IMR-90 (cell line): ENCODE data around the gene HTT-AS. TPM values are rescaled to one million over a fixed set of nuclear protein-coding genes. Genes with fewer than 3 reads are reported as not detected.

ENCODE experiments used
- ATAC-seq: fragments of 200-7000 bp; cut with Tn5 transposase; 2 replicates; pipeline ENCODE4 v1.9.1; 2020; ENCODE audit warnings: low read depth, mild to moderate bottlenecking, moderate library complexity
- BruUV-seq: library from RNA; stranded (reverse); fragments of 400-500 nt; replicated peaks from 2 replicates; lab custom pipeline; 2021; lab: Mats Ljungman, UMichigan
- CTCF ChIA-PET: fragments of 300-600 bp; formaldehyde crosslinking; extraction: SDS; loops from one replicate; lab custom pipeline; 2021; ENCODE audit warnings: antibody characterized with exemption; lab: Yijun Ruan, JAX
- POLR2A ChIA-PET: fragments of 300-600 bp; sonication (Branson Sonifier 250); formaldehyde crosslinking; loops from one replicate; lab custom pipeline; 2022; ENCODE audit warnings: antibody characterized with exemption; ENCODE audit not compliant: unreplicated experiment; lab: Charles Lee
- DNase-seq: peaks from one replicate; pipeline ENCODE4 v3.0.0; 2013
- H2AFZ ChIP-seq: replicated peaks from 2 replicates; pipeline ENCODE3; 2013; ENCODE audit warnings: low read length, mild to moderate bottlenecking; ENCODE audit not compliant: poor library complexity
- H2AK5ac ChIP-seq: 2 replicates; pipeline ENCODE4 v1.6.1; 2013; ENCODE audit warnings: low read depth, low read length, inconsistent platforms
- H2AK9ac ChIP-seq: replicated peaks from 2 replicates; pipeline ENCODE3; 2013; ENCODE audit warnings: mild to moderate bottlenecking, low read depth, low read length, moderate library complexity; ENCODE audit not compliant: poor library complexity
- H2BK120ac ChIP-seq: 2 replicates; pipeline ENCODE4 v1.6.1; 2013; ENCODE audit warnings: low read depth, low read length, inconsistent platforms
- H2BK15ac ChIP-seq: 3 replicates; pipeline ENCODE4 v1.6.1; 2013; ENCODE audit warnings: low read depth, low read length, inconsistent platforms
- H2BK20ac ChIP-seq: 2 replicates; pipeline ENCODE4 v1.6.1; 2013; ENCODE audit warnings: low read depth, mild to moderate bottlenecking, inconsistent platforms, low read length, moderate library complexity
- H2BK5ac ChIP-seq: 2 replicates; pipeline ENCODE4 v1.6.1; 2013; ENCODE audit warnings: mild to moderate bottlenecking, low read depth, low read length, inconsistent platforms; ENCODE audit not compliant: poor library complexity, severe bottlenecking
- H3K14ac ChIP-seq: replicated peaks from 2 replicates; pipeline ENCODE4 v1.6.1; 2013; ENCODE audit warnings: low read depth, low read length, inconsistent platforms
- H3K18ac ChIP-seq: 2 replicates; pipeline ENCODE4 v1.6.1; 2013; ENCODE audit warnings: low read depth, low read length, control low read depth
- H3K23ac ChIP-seq: 2 replicates; pipeline ENCODE4 v1.6.1; 2013; ENCODE audit warnings: low read depth, low read length, inconsistent platforms
- H3K27ac ChIP-seq: 2 replicates; pipeline ENCODE4 v1.5.1; 2013; ENCODE audit warnings: mild to moderate bottlenecking, control low read depth, low read length; ENCODE audit not compliant: insufficient read depth
- H3K27me3 ChIP-seq: 2 replicates; pipeline ENCODE4 v1.6.1; 2013; ENCODE audit warnings: low read length; ENCODE audit not compliant: control insufficient read depth, insufficient read depth
- H3K36me3 ChIP-seq: 2 replicates; pipeline ENCODE4 v1.6.1; 2013; ENCODE audit warnings: low read length, mixed read lengths; ENCODE audit not compliant: control insufficient read depth, insufficient read depth
- H3K4ac ChIP-seq: 2 replicates; pipeline ENCODE4 v1.6.1; 2013; ENCODE audit warnings: low read depth, low read length, inconsistent platforms
- H3K4me1 ChIP-seq: 2 replicates; pipeline ENCODE4 v1.6.1; 2013; ENCODE audit warnings: low read length, mixed read lengths; ENCODE audit not compliant: control insufficient read depth, insufficient read depth
- H3K4me2 ChIP-seq: 2 replicates; pipeline ENCODE4 v1.6.1; 2013; ENCODE audit warnings: low read depth, mild to moderate bottlenecking, control low read depth, low read length, moderate library complexity
- H3K4me3 ChIP-seq: 2 replicates; pipeline ENCODE4 v1.5.1; 2013; ENCODE audit warnings: low read depth, mild to moderate bottlenecking, control low read depth, low read length, moderate library complexity; ENCODE audit not compliant: insufficient read depth
- H3K56ac ChIP-seq: 2 replicates; pipeline ENCODE4 v1.6.1; 2013; ENCODE audit warnings: low read length, inconsistent platforms; ENCODE audit not compliant: insufficient read depth; ENCODE audit errors: extremely low read depth
- H3K79me1 ChIP-seq, 2 experiments: 2 replicates each; pipeline ENCODE4 v1.6.1; 2013; ENCODE audit warnings: low read length in 2 of 2, inconsistent platforms in 1 of 2, low read depth in 1 of 2
- H3K9ac ChIP-seq: 2 replicates; pipeline ENCODE4 v1.6.1; 2013; ENCODE audit warnings: low read depth, low read length, control low read depth
- H3K9me1 ChIP-seq: 2 replicates; pipeline ENCODE4 v1.6.1; 2013; ENCODE audit warnings: low read length, inconsistent platforms; ENCODE audit not compliant: insufficient read depth
- H3K9me3 ChIP-seq: 2 replicates; pipeline ENCODE4 v1.6.1; 2013; ENCODE audit warnings: low read length; ENCODE audit not compliant: control insufficient read depth, insufficient read depth
- H4K20me1 ChIP-seq: 2 replicates; pipeline ENCODE4 v1.6.1; 2013; ENCODE audit warnings: low read length, inconsistent platforms; ENCODE audit not compliant: insufficient read depth
- H4K5ac ChIP-seq: 2 replicates; pipeline ENCODE4 v1.6.1; 2013; ENCODE audit warnings: mild to moderate bottlenecking, low read depth, low read length, control low read depth
- H4K8ac ChIP-seq, 2 experiments: 2 replicates each; pipeline ENCODE4 v1.6.1; 2013; ENCODE audit warnings: low read depth in 2 of 2, low read length in 2 of 2, control low read depth in 1 of 2, inconsistent platforms in 1 of 2
- H4K91ac ChIP-seq: 2 replicates; pipeline ENCODE4 v1.6.1; 2013; ENCODE audit warnings: low read depth, low read length, inconsistent platforms; ENCODE audit not compliant: insufficient read depth
- BHLHE40 ChIP-seq: fragments of 150-350 bp; IDR thresholded peaks from 2 replicates; pipeline ENCODE4 v1.6.1; 2016; ENCODE audit warnings: mild to moderate bottlenecking, low read depth, low read length
- CHD1 ChIP-seq: IDR thresholded peaks from 2 replicates; pipeline ENCODE4 v1.6.1; 2012; ENCODE audit warnings: low read depth, low read length, improper control_type of control experiment
- ELK1 ChIP-seq: fragments of 150-350 bp; IDR thresholded peaks from 2 replicates; pipeline ENCODE4 v1.6.1; 2016; ENCODE audit warnings: low read depth, mild to moderate bottlenecking, low read length, moderate library complexity, borderline replicate concordance
- FOS ChIP-seq: fragments of 150-350 bp; IDR thresholded peaks from 2 replicates; pipeline ENCODE4 v1.6.1; 2016; ENCODE audit warnings: low read depth, low read length
- MAFK ChIP-seq: IDR thresholded peaks from 2 replicates; pipeline ENCODE4 v1.6.1; 2012; ENCODE audit warnings: low read depth, low read length, improper control_type of control experiment
- MXI1 ChIP-seq: IDR thresholded peaks from 2 replicates; pipeline ENCODE4 v1.6.1; 2012; ENCODE audit warnings: low read depth, mild to moderate bottlenecking, low read length, moderate library complexity, borderline replicate concordance
- RCOR1 ChIP-seq: IDR thresholded peaks from 2 replicates; pipeline ENCODE4 v1.6.1; 2012; ENCODE audit warnings: mild to moderate bottlenecking, low read length, improper control_type of control experiment; ENCODE audit not compliant: insufficient replicate concordance
- RFX5 ChIP-seq: IDR thresholded peaks from 2 replicates; pipeline ENCODE4 v1.8.0; 2012; ENCODE audit warnings: low read depth, mild to moderate bottlenecking, low read length, moderate library complexity
- SMC3 ChIP-seq: fragments of 150-350 bp; IDR thresholded peaks from 2 replicates; pipeline ENCODE4 v1.6.1; 2016; ENCODE audit warnings: low read depth, mild to moderate bottlenecking, antibody characterized with exemption, low read length, moderate library complexity
- WGBS, 2 experiments: methylation state at CpG; one replicate each; pipeline versions ENCODE4 v1.1.5 to v1.1.7; 2013; ENCODE audit warnings: missing lambda C conversion rate in 2 of 2; ENCODE audit not compliant: insufficient read length in 1 of 2; ENCODE audit errors: extremely low coverage in 2 of 2; 5-methylcytosine and 5-hydroxymethylcytosine counted together
- dilution Hi-C: fragments of 300-500 bp; cut with HindIII; formaldehyde crosslinking; loops from one replicate; pipeline ENCODE4 v1.14.3; 2018; ENCODE audit warnings: low sequenced_read_pairs; ENCODE audit not compliant: unreplicated experiment
- in situ Hi-C: fragments of 300-500 bp; cut with MboI; formaldehyde crosslinking; loops from 3 replicates; pipeline ENCODE4 v1.14.3; 2019; ENCODE audit warnings: low sequenced_read_pairs, inconsistent platforms, mixed read lengths
- intact Hi-C: fragments of 100-400 bp; cut with micrococcal nuclease; formaldehyde crosslinking; loops from 2 replicates; pipeline ENCODE4 v1.10.0; 2022
- polyA plus RNA-seq, 3 experiments: library from polyadenylated mRNA; depleted of rRNA; stranded (reverse); fragments of >200 nt; gene quantifications; 2 replicates each; pipeline ENCODE4 v1.2.3, GENCODE V29; 2012; ENCODE audit warnings: low replicate concordance in 1 of 3
- total RNA-seq: library from RNA; depleted of rRNA; stranded (reverse); fragments of >200 nt; gene quantifications from 2 replicates; pipeline ENCODE4 v1.2.3, GENCODE V29; 2012

Gene HTT-AS
- total and polyA plus RNA-seq, 2 of the 4 experiments (the other 2 are of a cell fraction), result not detected

- H3K27ac ChIP-seq, result no peak overlapping the region
- WGBS, 2 experiments, result 70% methylated on average over 3 of the region's 6 CpGs; no CpG with 5 or more reads in 1 of the 2 experiments
Observed at GRCh38 chr4:3060946-3061345, 13.4 kb downstream of the HTT-AS start.

More at GRCh38 chr4:3060946-3061345, 13.4 kb downstream of the HTT-AS start:
- Histone ChIP-seq H3K9me3 (peaks cover 4% of the 10 kb centered on the region), H3K18ac (no peak overlapping the region), H3K36me3 (no peaks in the 10 kb centered on the region), H3K9me1 (no peaks in the 10 kb centered on the region), H3K56ac (no peak overlapping the region), H3K4me1 (peaks cover 2% of the 10 kb centered on the region; the same call in 1 of the 2 replicates), H3K4me2 (no peak overlapping the region), H4K5ac (no peak overlapping the region), H2BK5ac (no peak overlapping the region), H2AK9ac (no peak overlapping the region), H3K23ac (no peak overlapping the region), H4K20me1 (no peaks in the 10 kb centered on the region), H3K79me1 (no peaks in the 10 kb centered on the region), H3K9ac (no peak overlapping the region), H3K4ac (no peak overlapping the region), H4K8ac (no peak overlapping the region), H3K4me3 (no peak overlapping the region), H4K91ac (no peak overlapping the region), H2BK120ac (no peak overlapping the region), H3K27me3 (peaks cover 25% of the 10 kb centered on the region), H2AFZ (no peak overlapping the region), H2BK20ac (no peak overlapping the region), H3K14ac (no peak overlapping the region), H2AK5ac (no peak overlapping the region), H2BK15ac (no peak overlapping the region)
- ATAC-seq (no peak), DNase-seq (no peak)
- CTCF ChIA-PET, result no interaction called here
- no peak for TF ChIP-seq BHLHE40
- TF ChIP-seq RFX5, result no peak
- TF ChIP-seq CHD1, result no peak
- TF ChIP-seq RCOR1, result no peak
- no peak for TF ChIP-seq FOS
- TF ChIP-seq MAFK, result no peak
- TF ChIP-seq SMC3, result no peak
- TF ChIP-seq ELK1, result no peak
- no peak for TF ChIP-seq MXI1
- dilution Hi-C loops (no loop called here), in situ Hi-C loops (no loop called here), intact Hi-C loops (no loop called here)
- POLR2A ChIA-PET, result no interaction called here
- BruUV-seq, result no TSS peak
